Panc1 (cell line): ENCODE data around the gene SLC25A6. TPM values are rescaled to one million over a fixed set of nuclear protein-coding genes. Genes with fewer than 3 reads are reported as not detected.
"Not testable (repeated sequence)": the region's sequence is repeated elsewhere in the genome, so short reads cannot be mapped to it uniquely, and the experiment has no call there.

Experiments
- ATAC-seq: fragments of 200-7000 bp; cut with Tn5 transposase; 2 replicates; pipeline ENCODE4 v1.9.1; 2020; ENCODE audit warnings: mild to moderate bottlenecking, moderate library complexity
- BruUV-seq: library from RNA; stranded (reverse); fragments of 400-500 nt; replicated peaks from 2 replicates; lab custom pipeline; 2021; lab: Mats Ljungman, UMichigan
- CTCF ChIA-PET: fragments of 300-600 bp; sonication (Branson Sonifier 250); formaldehyde crosslinking; loops from one replicate; lab custom pipeline; 2022; ENCODE audit warnings: antibody characterized with exemption; lab: Charles Lee
- POLR2A ChIA-PET: fragments of 300-600 bp; sonication (Branson Sonifier 250); formaldehyde crosslinking; loops from one replicate; lab custom pipeline; 2022; ENCODE audit warnings: antibody characterized with exemption; lab: Charles Lee
- DNase-seq: peaks from one replicate; pipeline ENCODE4 v3.0.0-alpha.2; 2010; ENCODE audit warnings: low read depth, low spot score
- H3K27ac ChIP-seq: 2 replicates; pipeline ENCODE4 v1.5.1; 2011; ENCODE audit warnings: mild to moderate bottlenecking, low read length, inconsistent platforms
- H3K27me3 ChIP-seq: fragments of 200-500 bp; sonication (Bioruptor generic); 2 replicates; pipeline ENCODE4 v1.6.0; 2014; ENCODE audit warnings: low read length, inconsistent platforms; ENCODE audit not compliant: control insufficient read depth, insufficient read depth
- H3K36me3 ChIP-seq: fragments of 200-500 bp; sonication (Bioruptor generic); 2 replicates; pipeline ENCODE4 v1.5.1; 2014; ENCODE audit warnings: inconsistent platforms, mild to moderate bottlenecking, low read length, moderate library complexity; ENCODE audit not compliant: control insufficient read depth, insufficient read depth
- H3K4me1 ChIP-seq: 2 replicates; pipeline ENCODE4 v1.5.1; 2011; ENCODE audit warnings: inconsistent platforms, mild to moderate bottlenecking, low read length, moderate library complexity; ENCODE audit not compliant: control insufficient read depth, insufficient read depth
- H3K4me3 ChIP-seq, 2 experiments: 2 replicates each; pipeline ENCODE4 v1.5.1; 2011 to 2012; ENCODE audit warnings: low read depth in 2 of 2, low read length in 2 of 2, mild to moderate bottlenecking in 2 of 2, inconsistent platforms in 1 of 2, moderate library complexity in 1 of 2
- H3K9me3 ChIP-seq: fragments of 200-500 bp; sonication (Bioruptor generic); 2 replicates; pipeline ENCODE4 v1.5.1; 2014; ENCODE audit warnings: low read depth, mild to moderate bottlenecking, inconsistent platforms, low read length, moderate library complexity; ENCODE audit not compliant: control insufficient read depth, insufficient read depth
- CTCF ChIP-seq: fragments of 450-650 bp; IDR thresholded peaks from 2 replicates; pipeline ENCODE4 v1.5.1; 2017; ENCODE audit warnings: mild to moderate bottlenecking
- POLR2AphosphoS5 ChIP-seq: IDR thresholded peaks from 2 replicates; pipeline ENCODE4 v1.6.1; 2012; ENCODE audit warnings: mild to moderate bottlenecking, low read depth, low read length, moderate library complexity
- SIN3A ChIP-seq: IDR thresholded peaks from 2 replicates; pipeline ENCODE4 v1.6.1; 2012; ENCODE audit warnings: low read depth, mild to moderate bottlenecking, low read length, moderate library complexity, borderline replicate concordance; ENCODE audit not compliant: insufficient read depth
- TCF7L2 ChIP-seq: IDR thresholded peaks from 2 replicates; pipeline ENCODE4 v1.6.1; 2011; ENCODE audit warnings: mild to moderate bottlenecking, low read depth, low read length, inconsistent platforms
- in situ Hi-C: cut with HindIII; loops from 2 replicates; pipeline ENCODE4 v1.10.0; 2016; ENCODE audit warnings: low sequenced_read_pairs, low pct_unique_long_range_greater_than_20kb
- intact Hi-C: fragments of 100-400 bp; cut with micrococcal nuclease; formaldehyde crosslinking; loops from one replicate; pipeline ENCODE4 v1.10.0; 2022; ENCODE audit not compliant: unreplicated experiment
- total RNA-seq: library from RNA; stranded (reverse); gene quantifications from one replicate; pipeline ENCODE4 v1.2.1, GENCODE V29; 2021; ENCODE audit not compliant: unreplicated experiment
- TF ChIP-seq, protein P1 (sequence below), 2 experiments: IDR thresholded peaks; 2 replicates each; pipeline ENCODE4 v1.6.1; 2011 to 2012; ENCODE audit warnings: low read depth in 2 of 2, control low read depth in 1 of 2, low read length in 1 of 2, mild to moderate bottlenecking in 1 of 2, moderate library complexity in 1 of 2; ENCODE audit not compliant: insufficient read depth in 1 of 2

SLC25A6 gene
- total RNA-seq, 1 experiment from 2014 or later: 125 TPM

DNA sequence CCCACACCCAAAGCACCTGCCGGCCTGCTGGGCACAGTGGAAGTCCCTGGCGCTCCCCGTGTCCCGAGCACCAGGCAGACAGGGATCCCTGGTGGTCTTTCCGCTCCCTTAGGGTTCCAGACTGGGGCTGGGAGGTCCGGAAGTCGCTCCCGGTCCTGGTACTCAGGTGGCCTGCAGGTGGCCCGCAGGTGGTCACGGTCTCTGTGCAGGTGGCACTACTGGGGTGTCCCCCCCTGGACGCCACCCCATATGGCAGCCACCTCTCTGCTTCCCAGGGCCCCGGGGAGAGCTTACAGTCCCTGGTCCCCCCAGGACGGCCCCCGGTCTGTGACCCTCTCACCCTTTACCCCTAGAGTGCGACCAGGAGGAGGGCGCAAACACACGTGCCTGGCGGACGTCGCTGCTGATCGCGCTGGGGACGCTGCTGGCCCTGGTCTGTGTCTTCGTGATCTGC, 13.6 kb downstream of the SLC25A6 start:
- intact Hi-C loops: no loop called here
- BruUV-seq: no TSS peak
- Histone ChIP-seq H3K9me3 (no peaks in the 10 kb centered on the region), H3K36me3 (no peaks in the 10 kb centered on the region), H3K4me1 (no peaks in the 10 kb centered on the region), H3K27me3 (no peaks in the 10 kb centered on the region), H3K4me3 (no peak overlapping the region), H3K27ac (no peak overlapping the region)
- TF ChIP-seq CTCF: no peak
- TF ChIP-seq, protein P1, sequence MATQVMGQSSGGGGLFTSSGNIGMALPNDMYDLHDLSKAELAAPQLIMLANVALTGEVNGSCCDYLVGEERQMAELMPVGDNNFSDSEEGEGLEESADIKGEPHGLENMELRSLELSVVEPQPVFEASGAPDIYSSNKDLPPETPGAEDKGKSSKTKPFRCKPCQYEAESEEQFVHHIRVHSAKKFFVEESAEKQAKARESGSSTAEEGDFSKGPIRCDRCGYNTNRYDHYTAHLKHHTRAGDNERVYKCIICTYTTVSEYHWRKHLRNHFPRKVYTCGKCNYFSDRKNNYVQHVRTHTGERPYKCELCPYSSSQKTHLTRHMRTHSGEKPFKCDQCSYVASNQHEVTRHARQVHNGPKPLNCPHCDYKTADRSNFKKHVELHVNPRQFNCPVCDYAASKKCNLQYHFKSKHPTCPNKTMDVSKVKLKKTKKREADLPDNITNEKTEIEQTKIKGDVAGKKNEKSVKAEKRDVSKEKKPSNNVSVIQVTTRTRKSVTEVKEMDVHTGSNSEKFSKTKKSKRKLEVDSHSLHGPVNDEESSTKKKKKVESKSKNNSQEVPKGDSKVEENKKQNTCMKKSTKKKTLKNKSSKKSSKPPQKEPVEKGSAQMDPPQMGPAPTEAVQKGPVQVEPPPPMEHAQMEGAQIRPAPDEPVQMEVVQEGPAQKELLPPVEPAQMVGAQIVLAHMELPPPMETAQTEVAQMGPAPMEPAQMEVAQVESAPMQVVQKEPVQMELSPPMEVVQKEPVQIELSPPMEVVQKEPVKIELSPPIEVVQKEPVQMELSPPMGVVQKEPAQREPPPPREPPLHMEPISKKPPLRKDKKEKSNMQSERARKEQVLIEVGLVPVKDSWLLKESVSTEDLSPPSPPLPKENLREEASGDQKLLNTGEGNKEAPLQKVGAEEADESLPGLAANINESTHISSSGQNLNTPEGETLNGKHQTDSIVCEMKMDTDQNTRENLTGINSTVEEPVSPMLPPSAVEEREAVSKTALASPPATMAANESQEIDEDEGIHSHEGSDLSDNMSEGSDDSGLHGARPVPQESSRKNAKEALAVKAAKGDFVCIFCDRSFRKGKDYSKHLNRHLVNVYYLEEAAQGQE (IDR thresholded peaks at IDR 0.05; ENCODE audit: insufficient read depth in 1 of 2, low read depth in 2 of 2, low read length in 1 of 2): no peak
- no peak for TF ChIP-seq TCF7L2
- TF ChIP-seq SIN3A: no peak
- no peak for TF ChIP-seq POLR2AphosphoS5
- in situ Hi-C loops: no loop called here
- POLR2A ChIA-PET: no interaction called here
- CTCF ChIA-PET: no interaction called here
- DNase-seq (no peak), ATAC-seq (no peak)

- Histone ChIP-seq H3K4me3 (no peak overlapping the region), H3K27me3 (no peaks in the 10 kb centered on the region), H3K36me3 (no peaks in the 10 kb centered on the region), H3K4me1 (no peaks in the 10 kb centered on the region), H3K9me3 (no peaks in the 10 kb centered on the region), H3K27ac (no peak overlapping the region)
- intact Hi-C loops: no loop called here
- in situ Hi-C loops: no loop called here
- DNase-seq (no peak), ATAC-seq (no peak)
- TF ChIP-seq CTCF (no peak), SIN3A (no peak), POLR2AphosphoS5 (no peak), TCF7L2 (no peak)
- TF ChIP-seq, protein P1 (IDR thresholded peaks at IDR 0.05; ENCODE audit: insufficient read depth in 1 of 2, low read depth in 2 of 2, low read length in 1 of 2): no peak
- no TSS peak for BruUV-seq
- ChIA-PET CTCF (no interaction called here), POLR2A (no interaction called here)
These were observed 23.6 kb downstream of the SLC25A6 start for GRCh38 chrX:1368385-1368698.

DNA sequence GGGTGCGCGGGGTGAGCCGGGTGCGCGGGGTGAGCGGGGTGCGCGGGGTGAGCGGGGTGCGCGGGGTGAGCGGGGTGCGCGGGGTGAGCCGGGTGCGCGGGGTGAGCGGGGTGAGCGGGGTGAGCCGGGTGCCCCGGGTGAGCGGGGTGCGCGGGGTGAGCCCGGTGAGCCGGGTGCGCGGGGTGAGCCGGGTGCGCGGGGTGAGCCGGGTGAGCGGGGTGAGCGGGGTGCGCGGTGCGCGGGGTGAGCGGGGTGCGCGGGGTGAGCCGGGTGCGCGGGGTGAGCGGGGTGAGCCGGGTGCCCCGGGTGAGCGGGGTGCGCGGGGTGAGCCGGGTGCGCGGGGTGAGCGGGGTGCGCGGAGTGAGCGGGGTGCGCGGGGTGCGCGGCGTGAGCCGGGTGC, 25.6 kb downstream of the SLC25A6 start:
- ATAC-seq, H3K4me3 ChIP-seq, intact Hi-C loops, BruUV-seq, POLR2A ChIA-PET, H3K4me1 ChIP-seq, H3K27me3 ChIP-seq, H3K9me3 ChIP-seq, CTCF ChIA-PET, DNase-seq, H3K27ac ChIP-seq, in situ Hi-C loops, H3K36me3 ChIP-seq: not testable (repeated sequence)
